ENCODE measurements around the gene GRIFIN.

- TF ChIP-seq CTCF (IDR thresholded peaks at IDR 0.05; ENCODE audit: low read length) = no peak
- no peak for TF ChIP-seq EZH2 (IDR thresholded peaks at IDR 0.05; ENCODE audit: borderline replicate concordance, low read length)
Measured at GRCh38 chr7:2433713-2434550, 42.3 kb downstream of the GRIFIN start.
